ENCODE data around the gene GRID2.

GRID2 gene

DNA sequence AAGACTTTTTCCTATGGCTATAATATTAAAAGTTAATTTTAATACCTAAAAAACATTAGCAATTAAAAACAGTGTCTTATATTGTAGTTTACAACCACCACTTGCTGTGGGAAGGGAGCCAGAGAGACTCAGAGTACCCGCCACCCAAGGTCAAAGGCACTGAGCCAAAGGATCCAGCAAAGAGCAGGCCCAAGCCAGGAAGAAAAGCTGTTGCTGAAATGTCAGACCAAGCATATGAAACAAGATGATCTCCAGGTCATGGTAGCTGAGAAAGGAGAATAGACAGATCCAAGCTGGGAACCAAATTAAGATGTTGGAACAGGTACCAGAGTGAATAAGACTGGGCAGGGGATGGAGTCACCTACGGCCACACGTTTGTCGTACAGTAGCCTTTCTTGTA lies 1506.0 kb downstream of the GRID2 start:
- TF ChIP-seq, protein P1, sequence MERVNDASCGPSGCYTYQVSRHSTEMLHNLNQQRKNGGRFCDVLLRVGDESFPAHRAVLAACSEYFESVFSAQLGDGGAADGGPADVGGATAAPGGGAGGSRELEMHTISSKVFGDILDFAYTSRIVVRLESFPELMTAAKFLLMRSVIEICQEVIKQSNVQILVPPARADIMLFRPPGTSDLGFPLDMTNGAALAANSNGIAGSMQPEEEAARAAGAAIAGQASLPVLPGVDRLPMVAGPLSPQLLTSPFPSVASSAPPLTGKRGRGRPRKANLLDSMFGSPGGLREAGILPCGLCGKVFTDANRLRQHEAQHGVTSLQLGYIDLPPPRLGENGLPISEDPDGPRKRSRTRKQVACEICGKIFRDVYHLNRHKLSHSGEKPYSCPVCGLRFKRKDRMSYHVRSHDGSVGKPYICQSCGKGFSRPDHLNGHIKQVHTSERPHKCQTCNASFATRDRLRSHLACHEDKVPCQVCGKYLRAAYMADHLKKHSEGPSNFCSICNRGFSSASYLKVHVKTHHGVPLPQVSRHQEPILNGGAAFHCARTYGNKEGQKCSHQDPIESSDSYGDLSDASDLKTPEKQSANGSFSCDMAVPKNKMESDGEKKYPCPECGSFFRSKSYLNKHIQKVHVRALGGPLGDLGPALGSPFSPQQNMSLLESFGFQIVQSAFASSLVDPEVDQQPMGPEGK (CRISPR knock-in tag; IDR thresholded peaks at IDR 0.05; ENCODE audit: borderline replicate concordance) = no peak
- TF ChIP-seq ESRRG (CRISPR knock-in tag; IDR thresholded peaks at IDR 0.05) (no peak), ZC3H10 (CRISPR knock-in tag; IDR thresholded peaks at IDR 0.05) (no peak), ARNTL (CRISPR knock-in tag; IDR thresholded peaks at IDR 0.05; ENCODE audit: borderline replicate concordance, low read depth) (no peak), ZNF70 (CRISPR knock-in tag; IDR thresholded peaks at IDR 0.05) (no peak), ZNF8 (CRISPR knock-in tag; IDR thresholded peaks at IDR 0.05) (no peak), BACH2 (CRISPR knock-in tag; IDR thresholded peaks at IDR 0.05; ENCODE audit: borderline replicate concordance) (no peak), RARB (CRISPR knock-in tag; IDR thresholded peaks at IDR 0.05) (no peak), TOX (CRISPR knock-in tag; IDR thresholded peaks at IDR 0.05; ENCODE audit: borderline replicate concordance) (no peak)
- ATAC-seq = no peak

DNA sequence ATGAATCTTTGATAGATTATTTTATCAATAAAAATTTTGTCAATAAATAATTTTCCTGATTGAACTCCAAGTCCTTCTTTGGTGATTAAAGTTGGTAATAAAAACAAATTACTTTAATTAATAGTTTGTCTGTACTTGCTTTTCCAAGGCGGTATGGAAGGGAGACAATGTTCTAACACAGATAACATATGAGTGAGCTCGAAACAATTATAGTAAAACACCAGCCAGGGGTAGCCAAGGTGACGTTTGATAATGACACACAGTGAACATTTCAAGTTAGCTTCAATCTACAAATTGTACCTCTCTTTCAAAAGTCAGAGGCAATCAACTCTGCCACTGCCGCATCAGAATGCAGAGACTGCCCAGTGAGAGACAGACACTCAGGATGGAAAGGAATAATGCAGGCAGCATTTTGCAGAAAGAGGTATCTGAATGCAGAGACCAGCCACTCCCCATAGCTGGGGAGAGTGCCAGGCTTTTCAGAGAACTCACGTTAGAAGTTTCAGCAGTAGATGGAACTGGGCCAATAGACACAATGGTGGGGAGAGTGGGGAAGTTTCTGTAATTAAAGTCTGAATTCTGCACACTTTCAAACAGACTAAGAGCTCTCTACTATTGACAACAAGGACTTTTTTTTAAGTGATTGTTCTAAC lies 1506.7 kb downstream of the GRID2 start:
- no peak for TF ChIP-seq SNAI2 (CRISPR knock-in tag; IDR thresholded peaks at IDR 0.05)
- no peak for TF ChIP-seq PPARA (CRISPR knock-in tag; IDR thresholded peaks at IDR 0.05; ENCODE audit: borderline replicate concordance)
- TF ChIP-seq RARB (CRISPR knock-in tag; IDR thresholded peaks at IDR 0.05) = no peak
- no peak for TF ChIP-seq TOX (CRISPR knock-in tag; IDR thresholded peaks at IDR 0.05; ENCODE audit: borderline replicate concordance)
- TF ChIP-seq, protein P2, sequence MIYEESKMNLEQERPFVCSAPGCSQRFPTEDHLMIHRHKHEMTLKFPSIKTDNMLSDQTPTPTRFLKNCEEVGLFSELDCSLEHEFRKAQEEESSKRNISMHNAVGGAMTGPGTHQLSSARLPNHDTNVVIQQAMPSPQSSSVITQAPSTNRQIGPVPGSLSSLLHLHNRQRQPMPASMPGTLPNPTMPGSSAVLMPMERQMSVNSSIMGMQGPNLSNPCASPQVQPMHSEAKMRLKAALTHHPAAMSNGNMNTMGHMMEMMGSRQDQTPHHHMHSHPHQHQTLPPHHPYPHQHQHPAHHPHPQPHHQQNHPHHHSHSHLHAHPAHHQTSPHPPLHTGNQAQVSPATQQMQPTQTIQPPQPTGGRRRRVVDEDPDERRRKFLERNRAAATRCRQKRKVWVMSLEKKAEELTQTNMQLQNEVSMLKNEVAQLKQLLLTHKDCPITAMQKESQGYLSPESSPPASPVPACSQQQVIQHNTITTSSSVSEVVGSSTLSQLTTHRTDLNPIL (CRISPR knock-in tag; IDR thresholded peaks at IDR 0.05; ENCODE audit: low read depth) = no peak
- no peak for ATAC-seq

DNA sequence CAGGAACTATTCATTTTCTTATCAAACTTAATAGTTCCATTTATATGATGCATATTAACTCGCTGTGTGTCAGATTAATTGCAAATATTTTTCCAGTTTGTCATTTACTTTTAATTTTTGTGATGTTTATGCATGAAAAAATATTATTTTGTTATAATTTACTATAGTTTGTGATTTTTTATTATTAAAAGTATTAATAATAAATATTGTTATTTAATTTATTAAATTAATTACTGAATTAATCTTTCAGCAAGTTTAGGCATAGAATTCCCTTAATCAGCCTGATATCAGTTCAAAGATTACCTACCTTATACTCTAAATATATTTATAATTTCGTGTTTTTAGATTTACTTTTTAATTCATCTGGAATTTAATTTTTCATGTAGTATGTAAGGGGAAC lies 1509.3 kb downstream of the GRID2 start:
- no peak for ATAC-seq

More for the DNA sequence above, 1509.3 kb downstream of the GRID2 start:
- TF ChIP-seq TOX (CRISPR knock-in tag; IDR thresholded peaks at IDR 0.05; ENCODE audit: borderline replicate concordance) = no peak
- TF ChIP-seq ZFP3 (CRISPR knock-in tag; IDR thresholded peaks at IDR 0.05) = no peak
- TF ChIP-seq OSR1 (CRISPR knock-in tag; IDR thresholded peaks at IDR 0.05) = no peak
- no peak for TF ChIP-seq GLIS3 (CRISPR knock-in tag; IDR thresholded peaks at IDR 0.05)
- TF ChIP-seq RARB (CRISPR knock-in tag; IDR thresholded peaks at IDR 0.05) = no peak
- TF ChIP-seq ZFP30 (CRISPR knock-in tag; IDR thresholded peaks at IDR 0.05) = no peak
- TF ChIP-seq ARNTL (CRISPR knock-in tag; IDR thresholded peaks at IDR 0.05; ENCODE audit: borderline replicate concordance, low read depth) = no peak
- no peak for TF ChIP-seq TCF4 (CRISPR knock-in tag; IDR thresholded peaks at IDR 0.05; ENCODE audit: borderline replicate concordance)
- TF ChIP-seq ZC3H10 (CRISPR knock-in tag; IDR thresholded peaks at IDR 0.05) = no peak
- TF ChIP-seq, protein P1 (CRISPR knock-in tag; IDR thresholded peaks at IDR 0.05; ENCODE audit: borderline replicate concordance) = no peak
- TF ChIP-seq, protein P2 (CRISPR knock-in tag; IDR thresholded peaks at IDR 0.05; ENCODE audit: low read depth) = no peak
- no peak for TF ChIP-seq CSDC2 (CRISPR knock-in tag; IDR thresholded peaks at IDR 0.05)
- TF ChIP-seq PPARA (CRISPR knock-in tag; IDR thresholded peaks at IDR 0.05; ENCODE audit: borderline replicate concordance) = no peak
- no peak for TF ChIP-seq ISL1 (CRISPR knock-in tag; IDR thresholded peaks at IDR 0.05)
- TF ChIP-seq, protein P3, sequence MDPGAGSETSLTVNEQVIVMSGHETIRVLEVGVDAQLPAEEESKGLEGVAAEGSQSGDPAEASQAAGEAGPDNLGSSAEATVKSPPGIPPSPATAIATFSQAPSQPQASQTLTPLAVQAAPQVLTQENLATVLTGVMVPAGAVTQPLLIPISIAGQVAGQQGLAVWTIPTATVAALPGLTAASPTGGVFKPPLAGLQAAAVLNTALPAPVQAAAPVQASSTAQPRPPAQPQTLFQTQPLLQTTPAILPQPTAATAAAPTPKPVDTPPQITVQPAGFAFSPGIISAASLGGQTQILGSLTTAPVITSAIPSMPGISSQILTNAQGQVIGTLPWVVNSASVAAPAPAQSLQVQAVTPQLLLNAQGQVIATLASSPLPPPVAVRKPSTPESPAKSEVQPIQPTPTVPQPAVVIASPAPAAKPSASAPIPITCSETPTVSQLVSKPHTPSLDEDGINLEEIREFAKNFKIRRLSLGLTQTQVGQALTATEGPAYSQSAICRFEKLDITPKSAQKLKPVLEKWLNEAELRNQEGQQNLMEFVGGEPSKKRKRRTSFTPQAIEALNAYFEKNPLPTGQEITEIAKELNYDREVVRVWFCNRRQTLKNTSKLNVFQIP (CRISPR knock-in tag; IDR thresholded peaks at IDR 0.05; ENCODE audit: borderline replicate concordance, low read depth) = no peak
- TF ChIP-seq, protein P4, sequence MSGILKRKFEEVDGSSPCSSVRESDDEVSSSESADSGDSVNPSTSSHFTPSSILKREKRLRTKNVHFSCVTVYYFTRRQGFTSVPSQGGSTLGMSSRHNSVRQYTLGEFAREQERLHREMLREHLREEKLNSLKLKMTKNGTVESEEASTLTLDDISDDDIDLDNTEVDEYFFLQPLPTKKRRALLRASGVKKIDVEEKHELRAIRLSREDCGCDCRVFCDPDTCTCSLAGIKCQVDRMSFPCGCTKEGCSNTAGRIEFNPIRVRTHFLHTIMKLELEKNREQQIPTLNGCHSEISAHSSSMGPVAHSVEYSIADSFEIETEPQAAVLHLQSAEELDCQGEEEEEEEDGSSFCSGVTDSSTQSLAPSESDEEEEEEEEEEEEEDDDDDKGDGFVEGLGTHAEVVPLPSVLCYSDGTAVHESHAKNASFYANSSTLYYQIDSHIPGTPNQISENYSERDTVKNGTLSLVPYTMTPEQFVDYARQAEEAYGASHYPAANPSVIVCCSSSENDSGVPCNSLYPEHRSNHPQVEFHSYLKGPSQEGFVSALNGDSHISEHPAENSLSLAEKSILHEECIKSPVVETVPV (CRISPR knock-in tag; IDR thresholded peaks at IDR 0.05) = no peak
- TF ChIP-seq ZNF565 (CRISPR knock-in tag; conservative IDR thresholded peaks at IDR 0.05; ENCODE audit: low read depth) = no peak

All from SK-N-SH treated with all-trans-retinoic acid at 6 μM for 48 hours (cell line).